ENCODE results near the gene CENPM.
"Not testable (repeated sequence)": the region's sequence is repeated elsewhere in the genome, so short reads cannot be mapped to it uniquely, and the experiment has no call there.

The CENPM gene

GRCh38 chr22:41966225-41966606, 19.3 kb upstream of the CENPM start:
- no peak for DNase-seq

GRCh38 chr22:41964112-41964491, 17.1 kb upstream of the CENPM start:
- DNase-seq, result no peak

DNA sequence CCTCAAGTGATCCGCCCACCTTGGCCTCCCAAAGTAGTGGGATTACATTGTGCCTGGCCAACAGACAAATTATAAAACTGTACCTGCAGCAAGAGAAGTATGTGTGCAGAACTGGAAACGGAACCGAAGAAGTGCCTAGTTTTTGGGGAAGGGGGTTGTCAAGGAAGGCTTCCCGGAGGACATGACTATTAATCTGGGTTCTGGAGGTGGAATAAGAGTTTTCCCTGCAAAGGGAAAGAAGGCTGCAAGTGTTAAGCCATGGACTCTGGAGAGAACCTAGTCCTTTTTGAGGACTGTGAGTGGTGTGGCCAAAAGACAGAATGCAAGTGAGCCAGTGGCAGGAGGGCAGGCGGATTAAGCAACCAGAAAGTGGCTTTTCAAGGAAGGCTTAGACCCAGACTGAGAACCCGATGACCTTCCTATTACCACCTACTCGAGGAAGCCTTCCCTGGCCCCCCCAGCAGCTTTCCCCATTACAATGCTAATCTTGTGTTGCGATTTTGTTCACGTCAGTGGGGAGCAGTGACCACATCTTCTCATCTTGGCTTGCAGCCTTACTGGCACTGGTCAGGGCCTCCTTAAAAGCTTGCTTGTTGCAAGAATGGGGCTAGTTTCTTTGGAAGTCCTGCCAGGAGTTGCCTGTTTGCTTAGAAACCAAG, 16.6 kb upstream of the CENPM start:
- no peak for DNase-seq

GRCh38 chr22:41957941-41958556, 11.1 kb upstream of the CENPM start:
- no peak for DNase-seq

- DNase-seq, result no peak
Measured at GRCh38 chr22:41952713-41953112, 5.8 kb upstream of the CENPM start.

- DNase-seq, result no peak
Measured at GRCh38 chr22:41951898-41952474, 5.0 kb upstream of the CENPM start, which contains the start of gene SMIM45. Gene SMIM45, plus strand, starts transcription at chr22:41952150.

DNA sequence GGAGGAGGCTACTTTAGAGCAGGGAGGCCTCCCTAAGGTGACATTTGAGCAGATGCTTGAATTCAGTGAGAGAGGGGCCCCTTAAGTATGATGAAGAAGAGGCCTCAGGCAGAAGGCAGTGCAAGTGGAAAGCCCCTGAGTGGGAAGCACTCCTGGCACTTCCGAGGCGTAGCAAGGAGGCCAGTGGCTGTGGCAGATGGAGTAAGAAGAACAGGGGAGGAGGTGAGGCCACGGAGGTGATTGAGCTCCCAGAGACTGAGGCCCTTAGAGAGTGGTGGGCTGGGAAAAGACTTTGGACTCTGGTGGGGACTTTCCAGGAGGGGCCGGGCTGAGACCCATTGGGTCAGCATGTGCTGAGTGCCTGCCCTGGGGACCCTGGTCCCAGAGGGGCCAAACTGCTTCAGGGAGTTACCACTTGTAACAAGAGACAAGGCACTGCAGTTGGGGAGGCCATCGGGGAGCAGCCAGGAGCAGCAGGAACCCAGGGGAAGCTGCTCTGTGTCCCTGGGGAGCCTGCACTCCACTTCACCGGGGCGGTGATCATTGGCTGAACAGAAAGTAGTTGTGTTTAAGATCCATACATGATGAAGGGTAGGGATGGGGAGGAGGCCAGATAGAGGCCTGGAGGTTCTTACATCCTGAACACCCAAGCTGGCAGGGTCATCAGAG, 2.5 kb upstream of the CENPM start:
- no peak for DNase-seq

DNA sequence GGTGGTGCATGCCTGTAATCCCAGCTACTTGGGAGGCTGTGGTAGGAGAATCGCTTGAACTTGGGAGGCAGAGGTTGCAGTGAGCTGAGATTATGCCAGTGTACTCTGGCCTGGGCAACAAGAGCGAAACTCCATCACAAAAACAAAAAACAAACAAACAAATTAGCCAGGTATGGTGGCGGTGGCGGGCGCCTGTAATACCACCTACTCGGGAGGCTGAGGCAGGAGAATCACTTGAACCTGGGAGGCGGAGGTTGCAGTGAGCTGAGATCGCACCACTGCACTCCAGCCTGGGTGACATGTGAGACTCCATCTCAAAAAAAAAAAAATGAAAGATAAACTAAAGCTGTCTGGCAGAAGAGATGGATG, 2.0 kb upstream of the CENPM start:
- not testable (repeated sequence) for DNase-seq

GRCh38 chr22:41948142-41948541, 1.2 kb upstream of the CENPM start:
- DNase-seq, result no peak

- DNase-seq, result no peak
Measured at GRCh38 chr22:41947424-41948080, 600 bp upstream of the CENPM start.

DNA sequence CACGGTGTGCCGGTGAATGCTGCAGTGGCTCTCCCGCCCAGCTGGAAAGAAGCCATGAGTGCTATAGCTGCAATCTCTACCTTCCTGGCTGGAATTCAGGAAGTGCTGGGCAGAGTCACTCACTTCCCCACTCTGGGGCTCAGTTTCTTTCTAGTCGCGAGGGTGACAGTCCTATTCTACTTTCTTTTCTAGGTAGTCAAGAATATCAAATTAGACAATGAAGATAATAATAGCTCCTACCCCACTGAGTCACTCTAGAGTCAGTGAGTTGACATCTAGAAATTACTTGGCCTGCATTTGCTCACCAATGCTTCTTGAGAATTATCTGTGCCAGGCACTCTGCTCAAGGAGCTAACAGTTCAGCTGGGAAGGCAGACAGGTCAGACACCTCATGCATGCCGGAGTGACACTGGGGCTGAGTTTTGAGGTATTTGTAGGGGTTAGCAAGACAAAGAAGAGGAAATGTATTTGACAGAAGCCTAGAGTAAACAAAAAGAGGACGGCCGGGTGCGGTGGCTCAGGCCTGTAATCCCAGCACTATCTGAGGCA, 3.2 kb downstream of the CENPM start:
- no peak for DNase-seq

DNA sequence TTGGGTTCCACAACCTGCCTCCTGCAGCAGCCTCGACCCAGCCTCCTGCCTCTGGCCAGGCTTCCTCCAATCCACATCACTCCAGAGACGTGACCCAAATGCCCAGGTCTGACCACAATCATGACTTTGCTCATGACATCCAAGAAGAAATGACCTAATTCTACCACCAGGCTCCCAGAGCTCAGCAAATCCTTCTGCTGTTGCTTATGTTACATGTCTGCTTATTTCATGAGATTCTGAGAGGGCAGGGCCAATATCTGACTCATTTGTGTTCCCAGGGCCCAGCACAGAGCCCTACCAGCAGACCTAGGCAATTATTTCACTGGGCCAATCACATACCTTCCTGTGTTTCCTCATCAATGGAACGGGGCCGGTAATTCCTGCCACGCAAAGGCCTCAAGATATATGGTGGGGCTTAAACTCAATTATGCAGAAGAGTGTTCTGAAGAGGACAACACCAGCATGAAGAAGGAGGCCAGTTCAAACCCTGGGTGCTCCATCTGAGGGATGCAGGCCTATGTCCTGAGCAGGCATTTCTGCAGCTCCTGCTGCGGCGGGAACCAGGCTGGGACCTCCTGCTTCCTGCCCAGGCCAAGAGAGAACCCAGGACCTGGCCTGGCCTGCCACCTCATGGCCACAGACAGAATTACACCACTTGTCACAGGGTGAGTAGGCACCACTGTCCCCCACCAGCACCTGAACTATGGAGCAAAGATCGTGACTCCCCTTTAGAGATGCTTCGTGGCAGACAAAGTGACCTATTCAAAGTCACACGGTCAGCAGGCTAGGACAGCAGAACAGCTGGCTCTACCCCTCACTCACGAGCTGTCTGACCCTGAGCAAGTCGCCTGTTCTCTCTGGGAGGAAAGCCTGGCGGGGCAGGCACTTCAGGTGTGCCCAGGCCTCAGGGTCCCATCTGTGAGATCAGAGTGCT, 5.9 kb downstream of the CENPM start:
- no peak for DNase-seq

DNA sequence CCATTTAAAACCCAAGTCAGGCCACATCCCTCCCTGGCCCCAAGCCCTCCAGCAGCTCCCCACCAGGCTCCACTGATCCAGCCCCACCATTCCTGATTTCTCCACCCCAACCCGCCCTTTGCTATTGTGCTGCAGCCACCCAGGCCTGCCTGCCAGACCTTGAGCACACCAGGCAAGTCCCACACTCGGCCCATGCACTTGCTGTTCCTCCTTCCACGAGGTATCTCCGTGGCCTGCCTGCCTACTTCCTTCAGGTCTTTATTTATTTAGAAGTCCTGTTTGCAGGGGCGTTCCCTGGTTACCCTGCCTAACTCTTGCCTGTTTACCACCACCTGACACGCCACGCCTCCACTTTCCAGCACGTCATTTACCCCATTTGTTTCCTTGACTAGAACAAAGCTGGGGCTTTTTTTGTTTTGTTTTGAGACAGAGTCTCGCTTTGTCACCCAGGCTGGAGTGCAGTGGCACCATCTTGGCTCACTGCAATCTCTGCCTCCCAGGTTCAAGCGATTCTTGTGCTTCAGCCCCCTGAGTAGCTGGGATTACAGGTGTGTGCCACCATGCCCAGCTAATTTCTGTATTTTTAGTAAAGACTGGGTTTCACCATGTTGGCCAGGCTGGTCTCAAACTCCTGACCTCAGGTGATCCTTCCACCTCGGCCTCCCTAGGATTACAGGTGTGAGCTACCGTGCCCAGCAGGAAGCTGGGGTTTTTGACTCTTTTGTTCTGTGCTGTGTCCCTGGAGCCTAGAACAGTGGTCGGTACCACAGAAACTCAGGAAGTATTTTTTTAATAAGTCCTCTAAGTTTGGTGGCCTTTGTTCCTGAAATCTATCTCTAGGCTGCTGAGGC, 6.7 kb downstream of the CENPM start:
- DNase-seq, result no peak

GRCh38 chr22:41936894-41937169, 10.1 kb downstream of the CENPM start:
- no peak for DNase-seq

DNA sequence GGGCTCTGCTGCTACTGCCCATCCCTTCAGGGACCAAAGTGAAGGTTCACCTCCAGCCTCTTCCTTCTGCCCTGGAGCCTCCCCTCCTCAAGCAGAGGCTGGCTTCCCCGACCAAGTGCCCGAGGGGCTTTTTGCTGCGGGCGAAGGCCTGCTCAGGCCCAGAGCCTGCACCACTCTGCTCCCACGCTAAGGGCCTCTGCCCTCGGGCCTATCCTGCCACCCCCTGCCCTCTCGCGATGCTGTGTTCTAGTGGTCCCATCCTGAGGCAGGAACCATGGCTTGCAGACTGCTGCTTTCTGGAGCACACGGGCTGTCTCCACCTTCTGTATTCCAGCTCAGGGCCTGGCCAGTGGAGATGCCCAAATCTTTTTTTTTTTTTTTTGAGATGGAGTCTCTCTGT, 11.4 kb downstream of the CENPM start:
- no peak for DNase-seq

DNA sequence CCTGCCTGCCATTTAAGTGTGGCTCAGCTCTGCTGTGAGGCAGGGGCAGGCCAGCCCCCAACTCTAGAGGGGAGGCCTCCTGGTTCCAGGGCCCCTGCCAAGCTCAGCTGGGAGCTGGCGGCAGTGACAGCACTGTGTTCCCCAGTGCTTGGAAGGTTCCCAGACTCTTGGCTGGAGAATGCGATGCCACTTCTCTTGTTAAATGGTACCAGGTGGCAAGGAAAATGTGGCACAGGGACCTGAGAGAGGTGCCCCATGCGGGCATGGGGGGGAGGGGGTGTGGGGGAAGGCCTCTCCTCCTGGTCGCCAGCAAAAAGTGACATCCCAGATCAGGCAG, 12.0 kb downstream of the CENPM start:
- DNase-seq, result no peak

GRCh38 chr22:41934284-41935014, 12.5 kb downstream of the CENPM start:
- no peak for DNase-seq

- no peak for DNase-seq
Measured at GRCh38 chr22:41933411-41934177, 13.4 kb downstream of the CENPM start.

DNA sequence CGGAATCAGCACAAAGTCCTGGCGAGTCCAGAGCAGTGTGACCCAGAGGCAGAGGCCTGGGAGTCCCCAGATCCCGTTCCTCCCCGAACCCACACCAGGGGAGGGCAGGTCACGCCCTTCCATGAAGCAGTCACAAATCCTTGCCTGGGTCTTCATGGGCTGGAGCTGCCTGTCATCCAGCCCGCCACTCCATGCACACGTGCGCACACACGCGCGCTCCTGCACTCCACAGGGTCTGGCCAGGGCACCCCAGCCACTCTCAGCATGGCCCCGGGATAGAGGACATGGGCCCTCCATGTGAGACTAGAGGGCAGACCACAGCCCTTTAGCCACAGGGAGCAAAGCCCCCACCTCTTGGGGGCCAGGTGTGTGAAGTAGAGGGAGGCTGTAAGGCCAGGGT, 14.6 kb downstream of the CENPM start:
- DNase-seq, result no peak

DNA sequence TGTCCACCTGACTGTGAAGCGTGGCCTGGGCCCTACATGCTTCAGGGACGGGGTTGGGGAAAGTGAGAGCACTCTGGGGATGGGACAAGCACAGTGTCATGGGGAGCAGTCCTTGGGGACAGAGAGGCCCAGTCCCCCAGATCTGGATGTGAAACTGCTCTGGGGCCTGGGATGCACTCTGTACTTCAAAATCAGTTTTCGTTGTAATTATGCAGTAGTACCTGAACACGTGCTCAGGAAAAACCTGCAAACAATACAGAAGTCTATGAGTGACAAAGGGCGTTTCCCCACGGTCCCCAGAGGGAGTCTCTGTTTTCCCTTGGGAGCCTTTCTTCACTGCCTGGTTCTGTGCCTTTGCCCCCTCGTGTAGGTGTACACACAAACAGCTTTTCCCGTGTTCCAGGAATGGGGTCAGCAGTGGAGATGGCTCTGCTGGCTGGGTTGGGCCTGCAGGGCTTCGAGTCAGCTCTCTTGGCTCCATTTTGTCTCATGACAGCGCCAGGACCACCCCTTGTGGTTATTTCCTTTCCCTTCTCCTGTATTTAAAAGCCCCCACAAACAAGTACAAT, 15.2 kb downstream of the CENPM start:
- DNase-seq, result no peak
